ENCODE data around the gene PLCB4.
A peak's percentile ranks its signal among the peaks of the same experiment; 100 is the strongest.

Gene PLCB4

DNA sequence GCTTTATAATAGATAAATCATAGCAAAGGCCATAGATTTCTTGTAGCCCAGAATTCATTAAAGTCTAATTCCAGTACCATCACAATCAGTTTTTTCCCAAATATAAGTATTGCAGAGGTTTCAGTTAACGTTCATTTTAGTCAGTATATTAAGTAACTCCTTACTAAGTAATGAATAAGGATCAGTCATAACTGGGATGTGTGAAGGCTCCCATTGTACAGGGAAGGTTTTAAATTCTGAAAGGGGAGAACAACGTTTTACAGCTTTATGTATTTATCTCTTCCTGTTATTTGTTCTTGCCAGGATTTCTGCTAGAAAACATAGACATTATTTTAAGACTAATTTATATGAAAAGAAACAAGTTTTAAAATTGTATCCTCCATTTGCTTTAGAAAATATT is 230.0 kb downstream of the PLCB4 start:
- CTCF ChIA-PET, result no interaction called here
- H3K4me3 ChIP-seq (ENCODE audit: low read depth, low read length), result no peak overlapping the region
- POLR2A ChIA-PET, result no interaction called here
- TF ChIP-seq, protein P1, sequence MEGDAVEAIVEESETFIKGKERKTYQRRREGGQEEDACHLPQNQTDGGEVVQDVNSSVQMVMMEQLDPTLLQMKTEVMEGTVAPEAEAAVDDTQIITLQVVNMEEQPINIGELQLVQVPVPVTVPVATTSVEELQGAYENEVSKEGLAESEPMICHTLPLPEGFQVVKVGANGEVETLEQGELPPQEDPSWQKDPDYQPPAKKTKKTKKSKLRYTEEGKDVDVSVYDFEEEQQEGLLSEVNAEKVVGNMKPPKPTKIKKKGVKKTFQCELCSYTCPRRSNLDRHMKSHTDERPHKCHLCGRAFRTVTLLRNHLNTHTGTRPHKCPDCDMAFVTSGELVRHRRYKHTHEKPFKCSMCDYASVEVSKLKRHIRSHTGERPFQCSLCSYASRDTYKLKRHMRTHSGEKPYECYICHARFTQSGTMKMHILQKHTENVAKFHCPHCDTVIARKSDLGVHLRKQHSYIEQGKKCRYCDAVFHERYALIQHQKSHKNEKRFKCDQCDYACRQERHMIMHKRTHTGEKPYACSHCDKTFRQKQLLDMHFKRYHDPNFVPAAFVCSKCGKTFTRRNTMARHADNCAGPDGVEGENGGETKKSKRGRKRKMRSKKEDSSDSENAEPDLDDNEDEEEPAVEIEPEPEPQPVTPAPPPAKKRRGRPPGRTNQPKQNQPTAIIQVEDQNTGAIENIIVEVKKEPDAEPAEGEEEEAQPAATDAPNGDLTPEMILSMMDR (IDR thresholded peaks at IDR 0.05; ENCODE audit: insufficient read depth, low read length, missing control alignments), result no peak
- DNase-seq (ENCODE audit: low read depth, low spot score), result no peak

- DNase-seq (ENCODE audit: low read depth, low spot score), result no peak
- ChIA-PET CTCF (no interaction called here), POLR2A (no interaction called here)
- no peak overlapping the region for H3K4me3 ChIP-seq (ENCODE audit: low read depth, low read length)
- TF ChIP-seq, protein P1 (IDR thresholded peaks at IDR 0.05; ENCODE audit: insufficient read depth, low read length, missing control alignments), result no peak
These were observed 231.2 kb downstream of the PLCB4 start for GRCh38 chr20:9300080-9300479.

DNA sequence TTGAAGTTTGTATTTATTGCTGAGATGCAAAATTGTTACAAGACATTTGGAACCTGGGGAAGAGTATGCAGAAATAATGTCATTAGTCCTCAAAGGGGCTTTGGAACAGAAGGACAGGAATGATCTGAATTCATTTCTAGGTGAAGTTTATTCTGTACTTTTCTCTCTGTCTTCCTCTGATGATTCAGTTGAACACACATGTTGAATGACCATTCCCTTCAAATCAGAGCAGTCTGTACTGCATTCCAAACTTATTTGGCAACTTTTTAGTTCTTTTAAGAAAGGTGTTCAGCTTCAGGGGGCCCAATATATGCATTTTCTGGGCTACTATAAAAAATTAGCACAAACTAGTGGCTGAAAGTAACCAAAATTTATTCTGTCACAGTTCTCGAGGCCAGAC is 231.6 kb downstream of the PLCB4 start:
- POLR2A ChIA-PET, result no interaction called here
- CTCF ChIA-PET, result no interaction called here
- no peak for DNase-seq (ENCODE audit: low read depth, low spot score)

GRCh38 chr20:9301129-9302090 is 232.5 kb downstream of the PLCB4 start:
- DNase-seq (ENCODE audit: low read depth, low spot score), result no peak
- H3K4me3 ChIP-seq (ENCODE audit: low read depth, low read length), result no peak overlapping the region
- TF ChIP-seq, protein P1 (IDR thresholded peaks at IDR 0.05; ENCODE audit: insufficient read depth, low read length, missing control alignments), result no peak
- CTCF ChIA-PET, result no interaction called here
- POLR2A ChIA-PET, result no interaction called here

More for the DNA sequence above, 231.6 kb downstream of the PLCB4 start:
- no peak overlapping the region for H3K4me3 ChIP-seq (ENCODE audit: low read depth, low read length)
- TF ChIP-seq, protein P1 (IDR thresholded peaks at IDR 0.05; ENCODE audit: insufficient read depth, low read length, missing control alignments), result no peak

GRCh38 chr20:9302091-9302462 is 233.2 kb downstream of the PLCB4 start:
- ChIA-PET POLR2A (no interaction called here), CTCF (no interaction called here)
- TF ChIP-seq, protein P1 (IDR thresholded peaks at IDR 0.05; ENCODE audit: insufficient read depth, low read length, missing control alignments), result no peak
- H3K4me3 ChIP-seq (ENCODE audit: low read depth, low read length), result no peak overlapping the region
- no peak for DNase-seq (ENCODE audit: low read depth, low spot score)

DNA sequence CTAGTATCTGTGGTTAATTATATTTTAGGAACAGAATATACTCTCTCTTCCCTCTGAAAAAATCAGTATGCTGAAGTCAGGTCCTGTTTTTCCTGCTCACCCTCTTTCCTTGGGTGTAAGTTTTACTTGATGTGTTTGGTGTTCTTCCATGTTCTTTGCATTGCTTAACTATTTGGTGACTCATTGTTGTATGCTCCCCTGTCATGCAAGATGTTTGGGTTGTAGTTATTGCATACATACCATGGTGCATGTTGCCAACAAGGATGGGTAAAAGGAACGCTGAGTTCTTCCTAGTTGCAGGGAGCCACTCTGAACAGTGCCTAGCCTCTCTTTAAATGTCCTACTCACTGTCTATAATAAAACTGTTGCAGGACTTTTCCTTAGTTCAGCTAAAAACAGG is 237.6 kb downstream of the PLCB4 start:
- CTCF ChIA-PET, result no interaction called here
- TF ChIP-seq, protein P1 (IDR thresholded peaks at IDR 0.05; ENCODE audit: insufficient read depth, low read length, missing control alignments), result no peak
- POLR2A ChIA-PET, result no interaction called here
- no peak overlapping the region for H3K4me3 ChIP-seq (ENCODE audit: low read depth, low read length)
- DNase-seq (ENCODE audit: low read depth, low spot score), result peak; percentile 80

Measured in AG04449 (cell line).